ENCODE data around the gene CCNY. TPM values are rescaled to one million over a fixed set of nuclear protein-coding genes. Genes with fewer than 3 reads are reported as not detected.

CCNY gene
- total RNA-seq, 1 experiment from 2014 or later: 59.1 TPM

GRCh38 chr10:35432781-35433338, 96.6 kb downstream of the CCNY start:
- Mint-ChIP-seq H3K27ac (ENCODE audit: unreplicated experiment) (no peak overlapping the region), H3K36me3 (ENCODE audit: insufficient read depth, unreplicated experiment) (peaks cover 9% of the 10 kb centered on the region), H3K4me3 (ENCODE audit: low read depth, unreplicated experiment) (no peak overlapping the region), H3K4me1 (ENCODE audit: low read depth, unreplicated experiment) (peaks cover 33% of the 10 kb centered on the region), H3K9me3 (ENCODE audit: low read depth, unreplicated experiment) (no peaks in the 10 kb centered on the region), H3K27me3 (ENCODE audit: unreplicated experiment) (no peaks in the 10 kb centered on the region)
- CTCF ChIA-PET: no interaction called here
- DNase-seq: no peak
- TF ChIP-seq CTCF (IDR thresholded peaks at IDR 0.05; ENCODE audit: unreplicated experiment): no peak
- no TSS peak for BruUV-seq (replicated peaks)
- intact Hi-C loops (cut with micrococcal nuclease; ENCODE audit: unreplicated experiment): loop anchor here (5.0 kb wide), 1 partner anchor 56 kb away; no protein-coding TSS in a partner anchor

- CTCF ChIA-PET: no interaction called here
- peak; percentile 36 for DNase-seq
- Mint-ChIP-seq H3K27me3 (ENCODE audit: unreplicated experiment) (no peaks in the 10 kb centered on the region), H3K9me3 (ENCODE audit: low read depth, unreplicated experiment) (no peaks in the 10 kb centered on the region), H3K4me1 (ENCODE audit: low read depth, unreplicated experiment) (peaks cover 24% of the 10 kb centered on the region), H3K36me3 (ENCODE audit: insufficient read depth, unreplicated experiment) (peaks cover 5% of the 10 kb centered on the region), H3K4me3 (ENCODE audit: low read depth, unreplicated experiment) (no peak overlapping the region), H3K27ac (ENCODE audit: unreplicated experiment) (no peak overlapping the region)
- no TSS peak for BruUV-seq (replicated peaks)
- intact Hi-C loops (cut with micrococcal nuclease; ENCODE audit: unreplicated experiment): loop anchor here (5.0 kb wide), 1 partner anchor 57 kb away; no protein-coding TSS in a partner anchor
- TF ChIP-seq CTCF (IDR thresholded peaks at IDR 0.05; ENCODE audit: unreplicated experiment): no peak
Observed at GRCh38 chr10:35433851-35434426, 97.6 kb downstream of the CCNY start.

- Mint-ChIP-seq H3K27ac (ENCODE audit: unreplicated experiment) (no peak overlapping the region), H3K36me3 (ENCODE audit: insufficient read depth, unreplicated experiment) (peaks cover 5% of the 10 kb centered on the region), H3K27me3 (ENCODE audit: unreplicated experiment) (no peaks in the 10 kb centered on the region), H3K4me3 (ENCODE audit: low read depth, unreplicated experiment) (no peak overlapping the region), H3K9me3 (ENCODE audit: low read depth, unreplicated experiment) (peaks cover 4% of the 10 kb centered on the region), H3K4me1 (ENCODE audit: low read depth, unreplicated experiment) (peaks cover 24% of the 10 kb centered on the region)
- CTCF ChIA-PET: no interaction called here
- intact Hi-C loops (cut with micrococcal nuclease; ENCODE audit: unreplicated experiment): loop anchor here (5.0 kb wide), 1 partner anchor 57 kb away; no protein-coding TSS in a partner anchor
- no peak for DNase-seq
- no peak for TF ChIP-seq CTCF (IDR thresholded peaks at IDR 0.05; ENCODE audit: unreplicated experiment)
- BruUV-seq (replicated peaks): no TSS peak
Observed at GRCh38 chr10:35434533-35434932, 98.2 kb downstream of the CCNY start.

- peaks cover 4% of the 10 kb centered on the region for H3K9me3 Mint-ChIP-seq (ENCODE audit: low read depth, unreplicated experiment)
- no peak overlapping the region for H3K4me3 Mint-ChIP-seq (ENCODE audit: low read depth, unreplicated experiment)
- no peak for DNase-seq
- BruUV-seq (replicated peaks): no TSS peak
- peaks cover 5% of the 10 kb centered on the region for H3K36me3 Mint-ChIP-seq (ENCODE audit: insufficient read depth, unreplicated experiment)
- no peaks in the 10 kb centered on the region for H3K27me3 Mint-ChIP-seq (ENCODE audit: unreplicated experiment)
- CTCF ChIA-PET: no interaction called here
- no peak for TF ChIP-seq CTCF (IDR thresholded peaks at IDR 0.05; ENCODE audit: unreplicated experiment)
- H3K4me1 Mint-ChIP-seq (ENCODE audit: low read depth, unreplicated experiment): peaks cover 24% of the 10 kb centered on the region
- H3K27ac Mint-ChIP-seq (ENCODE audit: unreplicated experiment): no peak overlapping the region
- intact Hi-C loops (cut with micrococcal nuclease; ENCODE audit: unreplicated experiment): no loop called here
Observed at GRCh38 chr10:35435824-35436223, 99.5 kb downstream of the CCNY start.

All from Calu3 (cell line).